ENCODE results near the gene TOM1.

Gene TOM1

GRCh38 chr22:35397095-35397904, 97.6 kb downstream of the TOM1 start:
- peaks cover 14% of the 10 kb centered on the region for H3K36me3 ChIP-seq
- no peak overlapping the region for H3K27ac ChIP-seq
- no peak for TF ChIP-seq CTCF (IDR thresholded peaks at IDR 0.05; ENCODE audit: low read depth, low read length)
- H3K27me3 ChIP-seq (ENCODE audit: insufficient read depth, low read depth, severe bottlenecking) = no peaks in the 10 kb centered on the region
- H3K9me3 ChIP-seq (ENCODE audit: severe bottlenecking) = peaks cover 5% of the 10 kb centered on the region
- no peak for DNase-seq
- no peak overlapping the region for H3K4me3 ChIP-seq (ENCODE audit: low read depth, low read length)
